GM12873 (cell line): ENCODE results near the gene EIF3J.

Experiments
- CTCF ChIP-seq: IDR thresholded peaks from 2 replicates; pipeline ENCODE4 v1.5.1; 2012; ENCODE audit warnings: low read depth, mild to moderate bottlenecking, moderate library complexity, low read length, control low read depth; ENCODE audit not compliant: insufficient read depth; ENCODE audit errors: missing control alignments

The EIF3J gene

GRCh38 chr15:44545913-44546802 is 9.2 kb downstream of the EIF3J start:
- TF ChIP-seq CTCF: peak; percentile 49

- no peak for TF ChIP-seq CTCF
Measured at GRCh38 chr15:44550256-44550655, 13.3 kb downstream of the EIF3J start.

- no peak for TF ChIP-seq CTCF
Measured at GRCh38 chr15:44550734-44551133, 13.8 kb downstream of the EIF3J start.

- TF ChIP-seq CTCF: no peak
Measured at GRCh38 chr15:44554934-44555723, 18.2 kb downstream of the EIF3J start.

- TF ChIP-seq CTCF: no peak
Measured at GRCh38 chr15:44565387-44566154, 28.6 kb downstream of the EIF3J start.

- TF ChIP-seq CTCF: no peak
Measured at GRCh38 chr15:44566155-44566540, 29.2 kb downstream of the EIF3J start.
